HG03095 (cell line): Measurements from ENCODE around the gene ENDOD1.
"Not testable (repeated sequence)": the region's sequence is repeated elsewhere in the genome, so short reads cannot be mapped to it uniquely, and the experiment has no call there.

Experiments used
- ATAC-seq: cut with Tn5 transposase; IDR thresholded peaks from one replicate; pipeline ENCODE4 v1.9.1; 2021; ENCODE audit warnings: moderate library complexity; ENCODE audit not compliant: unreplicated experiment

Gene ENDOD1

GRCh38 chr11:95100856-95101507 lies 11.3 kb downstream of the ENDOD1 start:
- no peak for ATAC-seq

- no peak for ATAC-seq
These were observed 12.3 kb downstream of the ENDOD1 start for GRCh38 chr11:95101935-95102334.

GRCh38 chr11:95102733-95103132 lies 13.1 kb downstream of the ENDOD1 start:
- no peak for ATAC-seq

- no peak for ATAC-seq
These were observed 14.1 kb downstream of the ENDOD1 start for GRCh38 chr11:95103701-95104100.

GRCh38 chr11:95104121-95104830 lies 14.6 kb downstream of the ENDOD1 start:
- no peak for ATAC-seq

- ATAC-seq, result no peak
These were observed 15.2 kb downstream of the ENDOD1 start for GRCh38 chr11:95104856-95105255.

- no peak for ATAC-seq
These were observed 18.5 kb downstream of the ENDOD1 start for GRCh38 chr11:95108159-95108611.

- no peak for ATAC-seq
These were observed 19.3 kb downstream of the ENDOD1 start for GRCh38 chr11:95108671-95109551.

- ATAC-seq, result not testable (repeated sequence)
These were observed 21.8 kb downstream of the ENDOD1 start for GRCh38 chr11:95111471-95111870.

GRCh38 chr11:95111923-95112540 lies 22.4 kb downstream of the ENDOD1 start:
- no peak for ATAC-seq

- no peak for ATAC-seq
These were observed 26.0 kb downstream of the ENDOD1 start for GRCh38 chr11:95115597-95115996.

GRCh38 chr11:95119361-95120060 lies 29.9 kb downstream of the ENDOD1 start:
- ATAC-seq, result no peak

- no peak for ATAC-seq
These were observed 32.1 kb downstream of the ENDOD1 start for GRCh38 chr11:95121698-95122097.

- no peak for ATAC-seq
These were observed 33.9 kb downstream of the ENDOD1 start for GRCh38 chr11:95123556-95123955.

GRCh38 chr11:95128602-95129001 lies 39.0 kb downstream of the ENDOD1 start:
- no peak for ATAC-seq

GRCh38 chr11:95132956-95133355 lies 43.3 kb downstream of the ENDOD1 start:
- no peak for ATAC-seq

GRCh38 chr11:95134491-95134890 lies 44.8 kb downstream of the ENDOD1 start:
- ATAC-seq, result no peak

GRCh38 chr11:95135155-95135554 lies 45.5 kb downstream of the ENDOD1 start:
- ATAC-seq, result no peak

GRCh38 chr11:95135880-95136279 lies 46.2 kb downstream of the ENDOD1 start:
- ATAC-seq, result no peak

- ATAC-seq, result not testable (repeated sequence)
These were observed 47.1 kb downstream of the ENDOD1 start for GRCh38 chr11:95136747-95137146.
